SU-DHL-6 (cell line): ENCODE measurements around the gene GCNT2.

Experiments
- CTCF ChIP-seq: fragments of 200-600 bp; sonication (generic); IDR thresholded peaks from one replicate; pipeline ENCODE4 v1.5.1; 2017; ENCODE audit warnings: antibody characterized with exemption, mild to moderate bottlenecking, low read length, moderate library complexity; ENCODE audit not compliant: insufficient read depth, poor library complexity, severe bottlenecking
- EZH2phosphoT487 ChIP-seq: fragments of 200-600 bp; sonication (generic), shearing (Covaris generic); conservative IDR thresholded peaks from 2 replicates; pipeline ENCODE4 v1.6.1; 2018; ENCODE audit warnings: mild to moderate bottlenecking, antibody characterized with exemption, low read length, moderate library complexity, mixed read lengths

DNA sequence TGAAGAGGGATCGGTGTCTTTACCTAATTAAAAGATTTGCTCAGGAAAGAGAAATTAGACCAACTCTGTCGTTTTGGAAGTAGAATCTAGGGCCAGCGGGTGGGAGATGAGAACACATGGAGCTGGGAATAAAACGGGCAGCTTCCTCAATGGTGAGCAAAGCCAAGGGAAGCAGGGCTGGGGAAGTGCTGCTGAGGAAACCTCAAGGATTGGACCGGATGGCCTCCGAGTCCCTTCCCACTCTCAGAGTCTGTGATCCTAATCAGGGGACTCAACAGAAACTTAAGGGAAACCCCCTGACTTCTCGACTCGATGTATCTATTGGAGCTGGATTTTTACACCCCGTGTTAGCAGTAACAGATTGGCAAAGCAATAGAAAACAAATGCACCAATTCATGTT is 10.8 kb downstream of the GCNT2 start:
- no peak for TF ChIP-seq EZH2phosphoT487
- no peak for TF ChIP-seq CTCF
